HFFc6 (cell line): ENCODE measurements around the gene CACNA1F. TPM values are rescaled to one million over a fixed set of nuclear protein-coding genes. Genes with fewer than 3 reads are reported as not detected.

Experiments used
- DNase-seq: peaks from one replicate; pipeline ENCODE4 v3.0.0-alpha.2; 2018
- H3K27ac Mint-ChIP-seq: 2 replicates; pipeline ENCODE4 v1.8.0; 2020; ENCODE audit warnings: mild to moderate bottlenecking, mixed read lengths
- H3K27me3 Mint-ChIP-seq: 2 replicates; pipeline ENCODE4 v1.8.0; 2021; ENCODE audit warnings: mild to moderate bottlenecking, moderate library complexity, mixed read lengths; ENCODE audit not compliant: insufficient read depth
- H3K36me3 Mint-ChIP-seq: 2 replicates; pipeline ENCODE4 v1.8.0; 2021; ENCODE audit warnings: low read depth, mixed read lengths
- H3K4me1 Mint-ChIP-seq: 2 replicates; pipeline ENCODE4 v1.8.0; 2020; ENCODE audit warnings: low read depth, mixed read lengths
- H3K4me3 Mint-ChIP-seq: 2 replicates; pipeline ENCODE4 v1.8.0; 2020; ENCODE audit warnings: mild to moderate bottlenecking, moderate library complexity, mixed read lengths
- H3K9me3 Mint-ChIP-seq: 2 replicates; pipeline ENCODE4 v1.8.0; 2020; ENCODE audit warnings: mild to moderate bottlenecking, mixed read lengths
- CTCF ChIP-seq: fragments of 200-600 bp; sonication (generic); IDR thresholded peaks from 2 replicates; pipeline ENCODE4 v1.5.0; 2021; ENCODE audit warnings: antibody characterized with exemption, mild to moderate bottlenecking
- total RNA-seq, 6 experiments: library from RNA; stranded (reverse); fragmentation: NEBNext Ultra II Directional; extraction: Animal tissue kit (Norgen Biotek cat#: 25700); gene quantifications; 2 replicates in 1 of 6; 3 replicates in 5 of 6; pipeline ENCODE4 v1.2.3, GENCODE V29; 2021

The CACNA1F gene
- total RNA-seq, 6 experiments from 2014 or later: not detected

GRCh38 chrX:49250066-49250465 is 16.9 kb upstream of the CACNA1F start:
- Mint-ChIP-seq H3K4me3 (no peak overlapping the region), H3K27me3 (no peaks in the 10 kb centered on the region; the same call in 1 of the 2 replicates), H3K27ac (no peak overlapping the region), H3K9me3 (no peaks in the 10 kb centered on the region), H3K4me1 (no peaks in the 10 kb centered on the region), H3K36me3 (no peaks in the 10 kb centered on the region)
- DNase-seq: no peak
- no peak for TF ChIP-seq CTCF

GRCh38 chrX:49249616-49250015 is 16.5 kb upstream of the CACNA1F start:
- Mint-ChIP-seq H3K9me3 (no peaks in the 10 kb centered on the region), H3K4me3 (no peak overlapping the region), H3K4me1 (no peaks in the 10 kb centered on the region), H3K27ac (no peak overlapping the region), H3K27me3 (no peaks in the 10 kb centered on the region; the same call in 1 of the 2 replicates), H3K36me3 (no peaks in the 10 kb centered on the region)
- TF ChIP-seq CTCF: no peak
- no peak for DNase-seq

GRCh38 chrX:49249071-49249470 is 15.9 kb upstream of the CACNA1F start:
- TF ChIP-seq CTCF: no peak
- no peaks in the 10 kb centered on the region for H3K4me1 Mint-ChIP-seq
- H3K4me3 Mint-ChIP-seq: no peak overlapping the region
- H3K27me3 Mint-ChIP-seq: no peaks in the 10 kb centered on the region; the same call in 1 of the 2 replicates
- H3K9me3 Mint-ChIP-seq: no peaks in the 10 kb centered on the region
- no peak for DNase-seq
- no peak overlapping the region for H3K27ac Mint-ChIP-seq
- peaks cover 2% of the 10 kb centered on the region; the same call in 1 of the 2 replicates for H3K36me3 Mint-ChIP-seq

GRCh38 chrX:49247916-49248811 is 15.0 kb upstream of the CACNA1F start:
- Mint-ChIP-seq H3K4me1 (no peaks in the 10 kb centered on the region), H3K36me3 (peaks cover 5% of the 10 kb centered on the region; the same call in 1 of the 2 replicates), H3K4me3 (no peak overlapping the region), H3K27ac (no peak overlapping the region), H3K9me3 (no peaks in the 10 kb centered on the region), H3K27me3 (no peaks in the 10 kb centered on the region; the same call in 1 of the 2 replicates)
- no peak for TF ChIP-seq CTCF
- DNase-seq: no peak

GRCh38 chrX:49247346-49247745 is 14.2 kb upstream of the CACNA1F start:
- H3K4me1 Mint-ChIP-seq: peaks cover 6% of the 10 kb centered on the region
- H3K4me3 Mint-ChIP-seq: no peak overlapping the region
- no peak for TF ChIP-seq CTCF
- no peaks in the 10 kb centered on the region; the same call in 1 of the 2 replicates for H3K27me3 Mint-ChIP-seq
- H3K9me3 Mint-ChIP-seq: no peaks in the 10 kb centered on the region
- H3K36me3 Mint-ChIP-seq: peaks cover 5% of the 10 kb centered on the region; the same call in 1 of the 2 replicates
- H3K27ac Mint-ChIP-seq: no peak overlapping the region
- DNase-seq: no peak
